ENCODE measurements around the gene RERE.

The RERE gene

GRCh38 chr1:8674912-8675311, 142.5 kb downstream of the RERE start:
- H3K4me3 ChIP-seq (ENCODE audit: low read depth, low read length): no peak overlapping the region
- DNase-seq (ENCODE audit: low read depth): no peak
- no peak for TF ChIP-seq CTCF (IDR thresholded peaks at IDR 0.05; ENCODE audit: insufficient read depth, low read depth, low read length, missing control alignments)

- TF ChIP-seq CTCF (IDR thresholded peaks at IDR 0.05; ENCODE audit: insufficient read depth, low read depth, low read length, missing control alignments): no peak
- no peak overlapping the region for H3K4me3 ChIP-seq (ENCODE audit: low read depth, low read length)
- DNase-seq (ENCODE audit: low read depth): no peak
These were observed 143.0 kb downstream of the RERE start for GRCh38 chr1:8674481-8674880.

GRCh38 chr1:8671306-8671917, 146.0 kb downstream of the RERE start:
- TF ChIP-seq CTCF (IDR thresholded peaks at IDR 0.05; ENCODE audit: insufficient read depth, low read depth, low read length, missing control alignments): peak; percentile 70
- DNase-seq (ENCODE audit: low read depth): peak; percentile 61

GRCh38 chr1:8670371-8670818, 147.0 kb downstream of the RERE start:
- H3K4me3 ChIP-seq (ENCODE audit: low read depth, low read length): no peak overlapping the region
- TF ChIP-seq CTCF (IDR thresholded peaks at IDR 0.05; ENCODE audit: insufficient read depth, low read depth, low read length, missing control alignments): no peak
- no peak for DNase-seq (ENCODE audit: low read depth)

More at GRCh38 chr1:8671306-8671917, 146.0 kb downstream of the RERE start:
- H3K4me3 ChIP-seq (ENCODE audit: low read depth, low read length): no peak overlapping the region

- TF ChIP-seq CTCF (IDR thresholded peaks at IDR 0.05; ENCODE audit: insufficient read depth, low read depth, low read length, missing control alignments): no peak
- no peak overlapping the region for H3K4me3 ChIP-seq (ENCODE audit: low read depth, low read length)
- no peak for DNase-seq (ENCODE audit: low read depth)
These were observed 147.7 kb downstream of the RERE start for GRCh38 chr1:8669606-8670335.

- no peak overlapping the region for H3K4me3 ChIP-seq (ENCODE audit: low read depth, low read length)
- no peak for DNase-seq (ENCODE audit: low read depth)
- TF ChIP-seq CTCF (IDR thresholded peaks at IDR 0.05; ENCODE audit: insufficient read depth, low read depth, low read length, missing control alignments): no peak
These were observed 149.4 kb downstream of the RERE start for GRCh38 chr1:8667869-8668594.
